Stimulated activated CD4-positive, alpha-beta T cell treated with anti-CD3 and anti-CD28 coated beads, Interleukin-12 subunit alpha, Interleukin-12 subunit beta, amount 100 ng/mL, for 48 hours (primary cell): ENCODE measurements around the gene JPH4.
"Not testable (repeated sequence)": the region's sequence is repeated elsewhere in the genome, so short reads cannot be mapped to it uniquely, and the experiment has no call there.

ENCODE experiments used
- DNase-seq, 3 donors: peaks; one replicate each; pipeline ENCODE4 v3.0.0-alpha.2; 2020; ENCODE audit warnings: low read depth in 2 of 3, low spot score in 1 of 3

JPH4 gene

DNA sequence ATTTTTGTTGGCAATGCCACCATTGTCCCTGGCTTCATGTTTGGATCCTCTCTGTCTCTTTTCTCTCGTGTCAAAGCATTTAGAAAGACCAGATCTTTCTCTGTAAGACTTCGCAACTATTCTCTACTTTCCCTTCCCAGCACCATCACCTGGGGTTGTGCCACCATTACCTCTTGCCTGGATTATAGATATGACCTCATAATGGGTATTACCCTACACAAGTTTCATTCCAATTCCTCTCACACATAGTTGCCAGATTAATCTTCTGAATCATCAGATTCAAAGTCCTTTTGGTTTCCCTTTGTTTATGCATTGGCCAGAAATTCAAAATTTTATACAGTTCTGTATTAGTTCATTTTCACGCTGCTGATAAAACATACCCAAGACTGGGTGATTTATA is 30.4 kb upstream of the JPH4 start:
- DNase-seq, result no peak

DNA sequence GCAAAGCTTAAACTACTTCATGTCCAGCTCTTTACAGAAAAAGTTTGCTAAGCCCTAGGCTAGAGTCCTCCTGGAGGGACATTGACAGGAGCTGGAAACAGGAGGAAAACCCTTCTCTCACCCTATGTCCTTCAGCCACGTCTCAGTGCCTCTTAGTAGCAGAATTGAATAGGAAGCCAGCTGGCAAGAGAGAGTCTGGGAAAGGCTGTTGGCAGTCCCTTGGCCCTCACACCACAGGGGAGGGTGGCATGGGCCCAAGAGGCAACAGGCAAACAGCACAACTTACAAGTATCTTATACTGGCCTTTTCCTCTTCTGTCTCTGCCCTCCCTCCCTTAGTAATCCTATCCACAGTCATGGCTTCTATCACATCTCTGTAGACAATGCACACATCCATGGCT is 29.9 kb upstream of the JPH4 start:
- no peak for DNase-seq

DNA sequence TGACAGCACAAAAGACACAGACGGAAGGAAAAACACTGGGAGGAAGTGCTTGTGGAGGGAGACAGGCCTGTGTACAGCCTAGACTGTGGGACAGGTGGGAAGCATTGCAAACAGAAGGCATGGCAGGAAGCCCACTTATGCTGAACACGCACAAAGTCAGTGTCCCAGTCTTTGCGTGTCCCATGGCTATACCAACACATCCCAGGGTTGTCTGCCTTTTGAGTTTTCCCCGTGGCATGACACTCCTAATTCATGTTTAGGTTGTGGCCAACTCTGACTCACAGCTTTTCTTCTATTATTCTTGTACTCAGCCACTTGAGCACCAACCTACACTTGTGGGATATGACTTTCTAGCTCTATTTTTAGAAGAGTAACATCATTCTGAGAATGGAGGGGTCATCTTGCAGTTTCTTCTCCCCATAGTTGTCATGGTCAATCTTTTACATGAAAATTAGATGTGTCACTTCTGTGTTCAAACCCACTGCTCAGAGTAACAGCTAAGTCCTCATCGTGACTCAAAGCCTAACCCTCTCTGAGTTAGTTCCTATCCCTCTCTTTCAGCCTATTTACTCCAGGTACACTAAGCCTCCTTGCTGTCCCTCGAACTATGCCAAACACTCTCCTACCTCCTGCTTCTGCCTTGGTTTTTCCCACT is 27.5 kb upstream of the JPH4 start:
- DNase-seq, result peak in 2 of 3 donors; percentile 12 to 41

DNA sequence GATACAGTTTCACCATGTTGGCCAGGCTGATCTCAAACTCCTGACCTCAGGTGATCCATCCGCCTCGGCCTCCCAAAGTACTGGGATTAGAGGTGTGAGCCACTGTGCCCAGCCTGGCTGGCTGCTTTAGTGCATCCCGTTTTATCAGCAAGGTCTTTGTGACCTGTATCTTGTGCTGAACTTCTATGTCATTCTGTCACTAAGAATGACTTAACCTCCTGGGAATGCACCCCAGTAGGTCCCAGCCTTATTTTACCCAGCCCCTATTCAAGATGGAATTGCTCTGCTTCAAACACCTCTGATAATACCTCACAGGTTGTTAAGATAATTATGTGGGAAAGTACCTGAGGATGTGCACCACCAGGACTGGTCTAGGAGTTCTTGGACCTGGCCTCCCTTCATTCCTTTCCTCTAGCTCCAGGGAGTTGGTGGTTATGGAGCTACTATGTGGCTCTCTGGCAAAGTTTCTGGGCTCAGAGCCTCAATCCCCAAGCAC is 26.1 kb upstream of the JPH4 start:
- DNase-seq, result no peak

DNA sequence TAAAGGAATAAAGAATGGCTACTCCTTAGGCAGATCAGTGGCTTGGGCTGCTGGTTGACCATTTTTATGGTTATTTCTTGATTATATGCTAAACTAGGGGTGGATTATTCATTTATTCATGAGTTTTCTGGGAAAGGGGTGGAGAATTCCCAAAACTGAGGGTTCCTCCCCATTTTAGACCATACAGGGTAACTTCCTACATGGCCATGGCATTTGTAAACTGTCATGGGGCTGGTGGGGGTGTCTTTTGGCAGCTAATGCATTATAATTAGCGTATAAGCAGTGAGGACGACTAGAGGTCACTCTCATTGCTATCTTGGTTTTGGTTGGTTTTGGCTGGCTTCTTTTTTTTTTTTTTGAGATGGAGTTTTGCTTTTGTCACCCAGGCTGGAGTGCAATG is 25.6 kb upstream of the JPH4 start:
- DNase-seq, result no peak

DNA sequence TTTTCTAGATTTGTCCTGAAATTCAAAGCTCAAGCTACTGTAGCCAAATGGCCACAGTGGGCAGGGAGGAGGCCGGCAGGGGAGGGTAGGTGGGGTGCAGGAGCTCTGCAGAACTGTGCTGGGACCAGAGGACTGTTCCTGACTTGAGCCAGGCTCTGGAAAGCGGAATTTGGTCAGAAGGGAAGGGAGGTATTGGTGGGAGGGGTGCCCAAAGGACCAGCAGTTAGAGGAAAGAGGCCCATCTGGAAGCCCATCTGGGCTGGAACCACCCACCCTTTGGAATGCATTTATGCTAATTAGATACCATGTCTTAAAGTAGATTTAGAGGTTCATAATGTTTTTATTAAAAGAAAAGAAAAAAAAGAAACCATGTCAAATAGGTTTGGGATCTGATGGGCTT is 24.5 kb upstream of the JPH4 start:
- no peak for DNase-seq

DNA sequence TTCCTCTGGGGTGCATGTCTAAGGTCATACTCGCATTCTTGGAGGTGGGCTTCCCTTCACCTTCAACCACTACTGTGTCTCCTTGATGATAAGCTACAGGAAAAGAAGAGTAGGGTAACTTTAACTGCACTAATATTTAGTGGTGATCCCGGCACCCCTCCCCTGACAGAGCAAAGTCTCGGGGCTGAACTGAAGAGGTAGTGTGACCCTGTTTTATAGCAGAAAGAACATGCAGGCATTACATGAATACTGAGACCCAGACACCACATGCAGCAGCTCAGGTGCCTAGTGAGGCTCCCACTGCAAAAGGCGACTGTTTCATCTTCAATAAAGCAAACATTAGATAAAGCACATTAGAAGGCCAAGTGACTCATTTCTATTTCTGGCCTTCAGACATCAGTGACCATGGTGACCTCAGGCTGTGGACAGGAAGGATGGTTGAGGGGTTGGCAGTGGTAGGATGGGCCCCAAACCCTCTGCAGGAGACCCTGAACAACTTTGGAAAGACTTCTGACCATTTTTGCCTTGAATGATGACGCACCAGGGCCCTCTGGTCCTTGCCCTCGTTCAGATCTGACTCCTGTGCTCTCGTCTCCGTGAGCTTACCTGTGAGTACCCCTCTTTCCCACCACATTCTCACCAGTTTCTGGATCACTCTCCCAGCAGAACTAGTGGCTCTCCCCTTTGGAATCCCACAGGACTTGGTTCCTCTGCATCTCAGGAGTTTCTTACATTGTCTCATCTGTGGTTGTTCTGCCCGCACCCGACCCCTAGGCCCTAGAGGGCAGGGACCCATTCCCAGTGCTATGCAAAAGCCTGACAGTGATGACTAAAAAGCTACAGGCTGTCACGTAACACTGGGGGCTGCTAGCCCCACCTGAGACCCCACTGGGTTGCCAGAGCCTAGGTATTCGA is 23.8 kb upstream of the JPH4 start:
- DNase-seq, result no peak

DNA sequence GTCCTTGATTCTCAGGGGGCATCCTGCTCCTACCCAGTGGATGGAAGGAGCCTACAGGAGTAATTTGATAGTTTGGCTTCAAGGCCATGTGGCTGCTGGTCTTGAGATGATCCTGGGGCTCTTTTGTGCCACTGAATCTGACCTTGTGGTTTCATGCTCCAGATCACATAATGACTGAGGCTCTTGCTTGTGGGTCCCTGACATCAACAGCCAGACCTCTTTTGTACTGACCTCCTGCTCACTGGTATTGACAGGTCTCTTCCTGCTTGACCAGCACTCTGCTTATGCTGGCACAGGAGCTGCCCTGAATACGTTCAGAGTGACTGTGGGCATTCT is 23.2 kb upstream of the JPH4 start:
- DNase-seq, result no peak

DNA sequence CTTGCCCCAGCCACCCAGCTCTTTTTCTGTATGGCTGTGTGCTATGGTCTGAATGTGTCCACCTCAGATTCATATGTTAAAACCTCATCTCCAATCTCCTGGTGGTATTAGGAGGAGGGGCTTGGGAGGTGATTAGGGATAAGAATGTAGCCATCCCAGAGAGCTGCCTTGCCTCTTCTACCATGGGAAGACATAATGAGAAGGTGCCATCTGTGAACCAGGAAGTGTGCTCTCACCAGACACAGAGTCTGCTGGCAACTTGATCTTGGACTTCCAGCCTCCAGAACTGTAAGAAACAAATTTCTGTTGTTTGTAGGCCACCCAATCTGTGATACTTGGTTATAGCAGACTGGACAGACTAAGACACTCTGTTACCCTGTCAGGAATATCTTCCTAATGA is 22.8 kb upstream of the JPH4 start:
- no peak for DNase-seq

DNA sequence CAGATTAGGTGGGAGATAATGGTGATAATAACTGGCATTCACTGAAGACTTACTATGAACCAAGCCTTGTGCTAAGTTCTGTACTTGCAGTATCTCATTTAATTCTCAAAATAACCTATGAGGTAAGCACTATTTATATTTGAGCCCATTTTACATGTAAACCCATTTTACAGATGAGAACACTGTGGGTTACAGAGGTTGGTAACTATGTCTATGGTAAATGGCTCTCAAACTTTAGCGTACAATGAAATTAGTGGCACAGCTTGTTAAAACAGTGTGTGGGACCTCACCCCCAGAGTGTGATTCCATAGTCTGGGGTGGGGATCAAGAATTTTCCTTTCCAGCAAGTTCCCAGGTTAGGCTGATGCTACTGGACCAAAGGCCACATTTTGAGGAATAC is 22.2 kb upstream of the JPH4 start:
- no peak for DNase-seq

DNA sequence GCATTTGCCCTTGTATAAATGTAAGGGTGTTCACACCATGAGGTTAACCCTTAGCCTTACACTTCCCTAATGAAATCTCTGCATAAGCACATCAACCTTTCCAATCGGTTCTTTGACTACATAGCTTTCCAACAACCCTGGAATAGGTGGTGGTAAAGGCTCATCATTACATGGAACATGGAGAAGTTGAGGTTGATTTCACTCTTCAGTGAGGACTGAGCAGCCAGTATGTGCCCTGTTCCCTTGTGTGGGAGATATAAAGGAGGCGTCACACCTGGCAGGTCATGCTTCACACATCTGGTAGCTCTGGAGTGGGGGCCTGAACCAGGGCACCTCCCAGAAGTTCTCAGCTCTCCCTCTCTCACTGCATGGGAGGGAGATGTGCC is 21.7 kb upstream of the JPH4 start:
- DNase-seq, result no peak

DNA sequence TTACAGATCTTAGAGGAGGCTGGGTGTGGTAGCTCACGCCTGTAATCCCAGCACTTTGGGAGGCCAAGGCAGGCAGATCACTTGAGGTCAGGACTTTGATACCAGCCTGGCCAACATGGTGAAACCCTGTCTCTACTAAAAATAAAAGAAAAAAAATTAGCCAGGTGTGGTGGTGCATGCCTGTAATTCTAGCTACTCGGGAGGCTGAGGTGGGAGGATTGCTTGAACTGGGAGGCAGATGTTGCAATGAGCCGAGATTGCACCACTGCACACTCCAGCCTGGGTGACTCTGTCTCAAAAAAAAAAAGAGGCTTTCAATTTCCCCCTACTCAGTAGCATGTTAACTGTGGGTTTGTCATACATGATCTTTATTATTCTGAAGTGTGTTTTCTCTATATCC is 15.6 kb upstream of the JPH4 start:
- DNase-seq, result not testable (repeated sequence)

DNA sequence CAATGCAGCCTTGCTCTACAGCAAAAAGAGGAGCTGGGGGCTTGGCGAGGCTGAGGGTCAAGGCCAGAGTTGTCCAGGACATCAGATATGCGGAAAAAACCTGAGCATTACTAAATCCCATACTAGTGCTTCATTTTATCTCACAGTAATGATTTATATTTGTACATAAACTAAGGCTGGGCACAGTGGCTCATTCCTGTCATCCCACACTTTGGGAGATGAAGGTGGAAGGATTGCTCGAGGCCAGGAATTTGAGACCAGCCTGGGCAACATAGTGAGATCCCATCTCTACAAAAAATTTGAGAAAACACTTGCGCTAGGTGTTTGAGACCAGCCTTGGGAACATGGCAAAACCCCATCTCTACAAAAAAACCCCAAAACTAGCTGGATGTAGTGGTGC is 11.6 kb upstream of the JPH4 start:
- DNase-seq, result no peak

DNA sequence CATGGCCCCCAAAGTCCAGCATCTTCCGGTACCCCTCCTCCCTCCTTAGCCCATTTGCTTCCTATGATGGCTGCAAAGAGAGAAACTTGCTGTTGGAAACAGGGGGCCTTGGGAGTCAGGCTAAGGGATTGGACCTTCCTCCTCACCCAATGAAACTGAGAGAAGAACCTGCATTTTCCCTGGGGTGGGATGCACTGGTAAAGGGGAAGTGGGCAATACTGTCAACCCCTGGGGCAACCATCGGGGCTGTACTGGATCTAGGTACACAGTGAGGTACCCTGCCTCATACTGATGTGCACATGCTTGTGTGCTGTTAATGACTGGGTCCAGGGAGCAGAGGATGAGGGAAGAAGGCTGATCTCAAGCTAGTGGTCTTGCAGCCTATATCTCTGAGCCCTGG is 11.0 kb upstream of the JPH4 start:
- no peak for DNase-seq

DNA sequence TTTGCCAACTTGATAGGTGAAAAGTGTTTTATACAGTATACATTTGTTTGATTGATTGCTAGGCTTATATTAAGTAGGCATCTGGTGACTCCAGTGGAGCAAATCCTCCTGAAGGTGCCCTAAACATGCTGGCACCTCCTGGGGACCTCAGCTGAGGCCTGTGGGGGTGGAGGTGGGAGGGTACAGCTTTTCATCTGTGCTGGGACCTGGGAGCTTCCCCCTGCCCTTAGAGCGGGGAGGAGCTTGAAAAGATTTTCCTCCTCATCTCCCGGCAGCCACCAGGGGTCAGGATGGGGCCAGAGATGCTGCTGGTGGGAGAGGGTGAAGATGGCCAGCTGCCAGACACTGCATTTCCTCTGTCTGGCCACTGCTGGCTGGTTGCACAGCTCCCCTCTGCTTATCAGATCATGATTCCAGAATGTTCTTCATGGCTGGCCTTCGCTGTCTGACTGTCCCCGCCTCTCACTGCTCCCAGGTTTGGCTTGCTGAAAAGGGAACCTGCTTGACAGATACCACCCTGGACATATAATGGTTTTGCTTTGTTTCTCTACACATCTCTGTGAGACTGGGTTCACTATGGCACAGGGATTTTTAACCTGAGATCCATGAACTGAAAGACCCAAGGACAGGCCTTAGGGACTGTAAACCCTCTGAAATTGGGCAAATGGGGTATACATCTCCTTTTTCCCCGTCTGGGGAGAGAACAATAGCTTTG is 10.5 kb upstream of the JPH4 start:
- DNase-seq, result peak; percentile 75 to 80 (median 77)

DNA sequence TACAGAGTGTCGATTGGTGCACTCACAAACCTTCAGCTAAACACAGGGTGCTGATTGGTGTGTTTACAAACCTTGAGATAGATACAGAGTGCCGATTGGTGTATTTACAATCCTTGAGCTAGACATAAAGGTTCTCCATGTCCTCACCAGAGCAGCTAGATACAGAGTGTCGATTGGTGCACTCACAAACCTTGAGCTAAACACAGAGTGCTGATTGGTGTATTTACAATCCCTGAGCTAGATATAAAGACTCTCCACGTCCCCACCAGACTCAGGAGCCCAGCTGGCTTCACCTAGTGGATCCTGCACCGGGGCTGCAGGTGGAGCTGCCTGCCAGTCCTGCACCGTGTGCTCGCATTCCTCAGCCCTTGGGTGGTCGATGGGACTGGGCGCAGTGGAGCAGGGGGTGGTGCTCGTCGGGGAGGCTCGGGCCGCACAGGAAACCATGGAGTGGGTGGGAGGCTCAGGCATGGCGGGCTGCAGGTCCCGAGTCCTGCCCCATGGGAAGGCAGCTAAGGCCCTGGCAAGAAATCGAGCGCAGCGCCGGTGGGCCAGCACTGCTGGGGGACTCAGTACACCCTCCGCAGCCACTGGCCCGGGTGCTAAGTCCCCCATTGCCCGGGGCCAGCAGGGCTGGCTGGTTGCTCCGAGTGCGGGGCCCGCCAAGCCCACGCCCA is 6.1 kb upstream of the JPH4 start:
- not testable (repeated sequence) for DNase-seq

DNA sequence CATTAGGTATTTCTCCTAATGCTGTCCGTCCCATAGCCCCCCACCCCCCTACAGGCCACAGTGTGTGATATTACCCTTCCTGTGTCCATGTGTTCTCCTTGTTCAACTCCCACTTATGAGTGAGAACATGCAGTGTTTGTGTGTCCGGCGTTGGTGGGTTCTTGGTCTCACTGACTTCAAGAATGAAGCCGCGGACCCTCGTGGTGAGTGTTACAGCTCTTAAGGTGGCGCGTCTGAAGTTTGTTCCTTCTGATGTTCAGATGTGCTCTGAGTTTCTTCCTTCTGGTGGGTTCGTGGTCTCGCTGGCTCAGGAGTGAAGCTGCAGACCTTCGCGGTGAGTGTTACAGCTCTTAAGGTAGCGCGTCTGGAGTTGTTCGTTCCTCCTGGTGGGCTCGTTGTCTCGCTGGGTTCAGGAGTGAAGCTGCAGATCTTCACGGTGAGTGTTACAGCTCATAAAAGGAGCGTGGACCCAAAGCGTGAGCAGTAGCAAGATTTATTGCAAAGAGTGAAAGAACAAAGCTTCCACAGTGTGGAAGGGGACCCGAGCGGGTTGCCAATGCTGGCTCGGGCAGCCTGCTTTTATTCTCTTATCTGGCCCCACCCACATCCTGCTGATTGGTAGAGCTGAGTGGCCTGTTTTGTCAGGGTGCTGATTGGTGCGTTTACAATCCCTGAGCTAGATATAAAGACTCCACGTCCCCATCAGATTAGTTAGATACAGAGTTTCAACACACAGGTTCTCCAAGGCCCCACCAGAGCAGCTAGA is 5.4 kb upstream of the JPH4 start:
- DNase-seq, result not testable (repeated sequence)

DNA sequence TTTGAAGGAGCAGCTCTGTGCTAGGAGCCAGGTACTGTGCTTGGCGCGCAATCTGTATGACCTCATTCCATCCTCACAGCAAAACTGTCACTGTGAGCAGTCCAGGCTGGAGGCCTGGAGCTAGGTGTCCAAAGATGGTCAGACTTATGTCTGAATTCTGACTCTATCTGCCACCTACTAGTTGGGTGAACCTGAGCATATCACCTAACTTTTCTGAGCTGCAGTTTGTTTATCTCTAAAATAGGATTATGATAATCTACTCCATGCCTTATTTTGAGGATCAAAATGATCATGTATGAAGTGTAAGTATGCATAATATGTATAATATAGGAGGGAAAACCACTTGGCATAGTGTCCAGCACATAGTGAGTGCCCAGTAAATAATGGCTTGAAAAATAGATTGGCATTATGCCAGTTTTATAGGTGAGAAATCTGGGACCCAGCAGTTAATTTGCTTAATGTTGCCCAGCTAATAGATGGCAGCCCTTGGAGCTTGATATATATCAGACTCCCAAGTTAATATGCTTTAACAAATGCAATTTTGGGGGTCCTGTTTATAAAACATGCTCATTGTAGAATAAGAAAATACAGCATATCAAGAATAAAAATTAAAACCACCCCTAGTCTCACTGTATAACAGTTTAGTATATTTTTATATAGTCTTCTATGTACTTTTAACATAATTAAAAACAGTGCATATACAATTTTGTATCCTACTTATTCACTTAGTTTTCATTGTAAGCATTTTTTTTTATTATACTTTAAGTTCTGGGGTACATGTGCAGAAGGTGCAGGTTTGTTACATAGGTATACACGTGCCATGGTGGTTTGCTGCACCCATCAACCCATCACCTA is 4.5 kb upstream of the JPH4 start:
- DNase-seq, result no peak

DNA sequence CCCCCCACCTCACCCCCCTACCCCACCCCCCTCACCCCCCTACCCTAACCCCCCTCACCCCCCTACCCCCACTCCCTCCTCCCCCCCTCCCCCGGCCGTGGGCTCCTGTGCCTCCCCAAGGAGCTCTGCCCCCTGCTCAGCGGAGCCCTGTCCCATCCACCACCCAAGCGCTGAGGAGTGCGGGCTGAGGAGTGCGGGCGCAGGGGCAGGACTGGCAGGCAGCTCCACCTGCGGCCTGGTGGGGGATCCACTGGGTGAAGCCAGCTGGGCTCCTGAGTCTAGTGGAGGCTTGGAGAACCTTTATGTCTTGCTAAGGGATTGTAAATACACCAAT is 2.3 kb upstream of the JPH4 start:
- no peak for DNase-seq
